SHP77 (cell line): ENCODE measurements around the gene SYNRG.

Experiments used
- DNase-seq, 2 experiments: peaks; one replicate each; lab custom pipeline; 2025; lab: John Stamatoyannopoulos, UW

SYNRG gene

GRCh38 chr17:37494971-37495370 is 114.2 kb downstream of the SYNRG start:
- DNase-seq = no peak

- no peak for DNase-seq
These were observed 114.8 kb downstream of the SYNRG start for GRCh38 chr17:37494401-37494831.

GRCh38 chr17:37493249-37494027 is 115.8 kb downstream of the SYNRG start:
- no peak for DNase-seq

GRCh38 chr17:37492167-37492566 is 117.1 kb downstream of the SYNRG start:
- DNase-seq = no peak

- DNase-seq = peak; percentile 10 to 41
These were observed 118.3 kb downstream of the SYNRG start for GRCh38 chr17:37490638-37491614.

GRCh38 chr17:37490022-37490587 is 119.1 kb downstream of the SYNRG start:
- DNase-seq = peak; percentile 27 to 46

GRCh38 chr17:37489197-37490001 is 119.8 kb downstream of the SYNRG start, which contains the start of gene DUSP14:
DUSP14 (plus strand) TSS chr17:37489891; CDS start chr17:37512273, 22,382 bp downstream.
- peak; percentile 57 to 77 for DNase-seq

- peak; percentile 35 to 42 for DNase-seq
These were observed 120.5 kb downstream of the SYNRG start for GRCh38 chr17:37488607-37489196.

GRCh38 chr17:37488009-37488604 is 121.1 kb downstream of the SYNRG start:
- peak; percentile 74 to 78 for DNase-seq

GRCh38 chr17:37485938-37486570 is 123.2 kb downstream of the SYNRG start:
- DNase-seq = no peak

- DNase-seq = peak in 1 of 2 experiments; percentile 21
These were observed 125.7 kb downstream of the SYNRG start for GRCh38 chr17:37483311-37484039.

GRCh38 chr17:37481001-37481665 is 128.1 kb downstream of the SYNRG start:
- no peak for DNase-seq

- DNase-seq = no peak
These were observed 128.8 kb downstream of the SYNRG start for GRCh38 chr17:37480427-37480826.

- no peak for DNase-seq
These were observed 130.2 kb downstream of the SYNRG start for GRCh38 chr17:37479025-37479424.

- DNase-seq = no peak
These were observed 131.0 kb downstream of the SYNRG start for GRCh38 chr17:37478187-37478586.

GRCh38 chr17:37476431-37477120 is 132.6 kb downstream of the SYNRG start:
- DNase-seq = no peak

GRCh38 chr17:37475731-37476420 is 133.3 kb downstream of the SYNRG start:
- no peak for DNase-seq

GRCh38 chr17:37470181-37470580 is 139.0 kb downstream of the SYNRG start:
- no peak for DNase-seq
